HepG2 (cell line): ENCODE data around the gene RHOBTB3. TPM values are rescaled to one million over a fixed set of nuclear protein-coding genes. Genes with fewer than 3 reads are reported as not detected.

ENCODE experiments used
- ATAC-seq: fragments of 200-7000 bp; cut with Tn5 transposase; 3 replicates; pipeline ENCODE4 v1.9.1; 2020; ENCODE audit warnings: mild to moderate bottlenecking, moderate library complexity
- Bru-seq: library from RNA; stranded (reverse); fragments of 400-500 nt; gene quantifications from one replicate; lab custom pipeline; 2021; lab: Mats Ljungman, UMichigan
- BruChase-seq, 2 experiments: library from RNA; stranded (reverse); fragments of 400-500 nt; gene quantifications; one replicate each; lab custom pipeline; 2021; lab: Mats Ljungman, UMichigan
- BruUV-seq: library from RNA; stranded (reverse); fragments of 400-500 nt; replicated peaks from 2 replicates; lab custom pipeline; 2021; lab: Mats Ljungman, UMichigan
- CTCF ChIA-PET: fragments of 300-600 bp; formaldehyde crosslinking; extraction: SDS; loops from one replicate; lab custom pipeline; 2021; ENCODE audit warnings: low total read pairs, inconsistent platforms, low intra/inter-chr PET ratio; lab: Yijun Ruan, JAX
- POLR2A ChIA-PET: fragments of 350-600 bp; sonication (Branson Sonifier 250); formaldehyde crosslinking; loops from one replicate; lab custom pipeline; 2020; ENCODE audit warnings: antibody characterized with exemption, inconsistent platforms; lab: Yijun Ruan, JAX
- DNase-seq: peaks from one replicate; pipeline ENCODE4 v3.0.0-alpha.2; 2015; ENCODE audit warnings: low spot score
- FAIRE-seq: peaks from 3 replicates; lab custom pipeline; 2011; peaks lifted over from hg19 to GRCh38; lab: Jason Lieb, UNC
- H2AFZ ChIP-seq: one replicate; pipeline ENCODE4 v1.6.1; 2011; ENCODE audit warnings: low read length, inconsistent platforms
- H3K27ac ChIP-seq: fragments of 300-600 bp; 3 replicates; pipeline ENCODE4 v1.8.0; 2011; ENCODE audit warnings: mixed run types, mild to moderate bottlenecking, mixed read lengths, low read length, inconsistent platforms; ENCODE audit not compliant: insufficient read depth; ENCODE audit errors: extremely low read length
- H3K27me3 ChIP-seq, 2 experiments: fragments of 200-600 bp in 1 of 2; 2 replicates in 1 of 2; 3 replicates in 1 of 2; pipeline versions ENCODE4 v1.6.0 to v1.8.0; 2011; ENCODE audit warnings: low read length in 2 of 2, mild to moderate bottlenecking in 2 of 2, moderate library complexity in 2 of 2, inconsistent platforms in 1 of 2; ENCODE audit not compliant: insufficient read depth in 2 of 2, control insufficient read depth in 1 of 2
- H3K36me3 ChIP-seq, 2 experiments: fragments of 200-600 bp in 1 of 2; replicated peaks in 1 of 2; 2 replicates in 1 of 2; 3 replicates in 1 of 2; pipeline versions ENCODE4 v1.5.1 to v1.8.0; 2011; ENCODE audit warnings: low read length in 2 of 2, inconsistent platforms in 1 of 2; ENCODE audit not compliant: insufficient read depth in 2 of 2, control insufficient read depth in 1 of 2
- H3K4me1 ChIP-seq: 2 replicates; pipeline ENCODE4 v1.5.1; 2012; ENCODE audit warnings: low read length, inconsistent platforms; ENCODE audit not compliant: insufficient read depth
- H3K4me2 ChIP-seq: 2 replicates; pipeline ENCODE4 v1.6.0; 2011; ENCODE audit warnings: low read depth, low read length, inconsistent platforms
- H3K4me3 ChIP-seq, 3 experiments: fragments of 200-600 bp in 1 of 3; sonication (generic), shearing (Covaris generic) in 1 of 3; replicated peaks in 1 of 3; 2 replicates each; pipeline ENCODE4 v1.5.1; 2011 to 2016; ENCODE audit warnings: low read length in 3 of 3, inconsistent platforms in 2 of 3, low read depth in 2 of 3, mild to moderate bottlenecking in 2 of 3, control low read depth in 1 of 3, mixed read lengths in 1 of 3; ENCODE audit not compliant: insufficient read depth in 1 of 3
- H3K79me2 ChIP-seq: one replicate; pipeline ENCODE4 v1.6.1; 2011; ENCODE audit warnings: low read length, inconsistent platforms; ENCODE audit not compliant: insufficient read depth
- H3K9ac ChIP-seq: 2 replicates; pipeline ENCODE4 v1.6.0; 2011; ENCODE audit warnings: mild to moderate bottlenecking, low read depth, low read length, inconsistent platforms; ENCODE audit not compliant: insufficient read depth
- H3K9me3 ChIP-seq: 2 replicates; pipeline ENCODE4 v1.5.1; 2012; ENCODE audit warnings: mild to moderate bottlenecking, low read length
- H4K20me1 ChIP-seq: 2 replicates; pipeline ENCODE4 v1.6.0; 2011; ENCODE audit warnings: inconsistent platforms, mild to moderate bottlenecking, low read length, moderate library complexity; ENCODE audit not compliant: insufficient read depth
- FOXK1 ChIP-seq: sonication (generic); formaldehyde crosslinking; IDR thresholded peaks from 2 replicates; pipeline ENCODE4 v1.4.0; 2020; ENCODE audit warnings: low read depth, missing genetic modification reagents, borderline replicate concordance
- IKZF5 ChIP-seq: IDR thresholded peaks from 2 replicates; pipeline ENCODE4 v1.6.1; 2018; ENCODE audit warnings: missing genetic modification reagents, mild to moderate bottlenecking, missing compliant biosample characterization
- SALL1 ChIP-seq: sonication (generic); formaldehyde crosslinking; IDR thresholded peaks from 2 replicates; pipeline ENCODE4 v1.8.0; 2022; ENCODE audit warnings: mild to moderate bottlenecking, missing genetic modification reagents
- TARDBP ChIP-seq: sonication (generic); formaldehyde crosslinking; IDR thresholded peaks from 2 replicates; pipeline ENCODE4 v1.8.0; 2022; ENCODE audit warnings: mild to moderate bottlenecking, missing genetic modification reagents
- TFAP4 ChIP-seq: sonication (generic); IDR thresholded peaks from 2 replicates; pipeline ENCODE4 v1.6.1; 2016; ENCODE audit warnings: low read depth, borderline replicate concordance
- XRCC5 ChIP-seq: fragments of 200-400 bp; formaldehyde crosslinking; optimal IDR thresholded peaks from 2 replicates; pipeline ENCODE3; 2017; ENCODE audit warnings: mild to moderate bottlenecking, low read length
- ZNF235 ChIP-seq: sonication (generic); formaldehyde crosslinking; IDR thresholded peaks from 2 replicates; pipeline ENCODE4 v1.8.1; 2023; ENCODE audit warnings: mild to moderate bottlenecking, missing genetic modification reagents, borderline replicate concordance
- ZNF281 ChIP-seq: sonication (generic); formaldehyde crosslinking; IDR thresholded peaks from 2 replicates; pipeline ENCODE4 v1.4.0; 2020; ENCODE audit warnings: missing genetic modification reagents, borderline replicate concordance
- ZNF44 ChIP-seq: sonication (generic); formaldehyde crosslinking; IDR thresholded peaks from 2 replicates; pipeline ENCODE4 v1.5.1; 2020; ENCODE audit warnings: mild to moderate bottlenecking, missing genetic modification reagents
- ZNF678 ChIP-seq: sonication (generic); formaldehyde crosslinking; IDR thresholded peaks from 2 replicates; pipeline ENCODE4 v1.4.0; 2020; ENCODE audit warnings: mild to moderate bottlenecking, missing genetic modification reagents
- ZNF788 ChIP-seq: sonication (generic); formaldehyde crosslinking; IDR thresholded peaks from 2 replicates; pipeline ENCODE4 v1.5.0; 2020; ENCODE audit warnings: mild to moderate bottlenecking, missing genetic modification reagents, borderline replicate concordance
- WGBS: methylation state at CpG from one replicate; pipeline ENCODE4 v1.1.6; 2017; ENCODE audit warnings: low lambda C conversion rate; 5-methylcytosine and 5-hydroxymethylcytosine counted together
- in situ Hi-C: cut with HindIII; loops from 2 replicates; pipeline ENCODE4 v1.10.0; 2017; ENCODE audit warnings: low pct_unique_long_range_greater_than_20kb; ENCODE audit not compliant: extremely low pct_ligation_motif_present
- intact Hi-C: fragments of 100-400 bp; cut with micrococcal nuclease; formaldehyde crosslinking; loops from one replicate; pipeline ENCODE4 v1.10.0; 2022; ENCODE audit not compliant: unreplicated experiment
- long read RNA-seq, 2 experiments: library from RNA in 1 of 2; library from polyadenylated mRNA in 1 of 2; stranded (forward) in 1 of 2; unstranded in 1 of 2; transcript quantifications; one replicate each; pipeline ENCODE4 v2.0.0, GENCODE V29; 2019 to 2022
- polyA minus RNA-seq, 3 experiments: library from RNA; depleted of rRNA, polyadenylated mRNA; stranded (reverse); fragments of >200 nt; gene quantifications; 2 replicates each; pipeline ENCODE4 v1.2.3, GENCODE V29; 2011; ENCODE audit warnings: low replicate concordance in 1 of 3
- polyA plus RNA-seq, 8 experiments: library from polyadenylated mRNA; depleted of rRNA in 3 of 8; stranded (reverse) in 7 of 8; unstranded in 1 of 8; fragments of >200 nt; fragmentation: Illumina TruSeq in 4 of 8; extraction: Trizol in 4 of 8; gene quantifications; 2 replicates each; pipeline versions ENCODE4 v1.2.1 to v1.2.3, GENCODE V29; 2011 to 2016; ENCODE audit warnings: low read depth in 4 of 8, missing spikeins in 1 of 8, mixed read lengths in 1 of 8; ENCODE audit not compliant: insufficient read depth in 1 of 8
- total RNA-seq, 5 experiments: library from RNA; depleted of rRNA; stranded (reverse); fragments of >200 nt; fragmentation: Illumina TruSeq; extraction: Trizol; gene quantifications; 2 replicates each; pipeline ENCODE4 v1.2.3, GENCODE V29; 2016; ENCODE audit warnings: low read depth in 1 of 5

Gene RHOBTB3
- total RNA-seq (2016; rRNA removed; fragmentation: Illumina TruSeq; extraction: Trizol): 35.4 and 39.6 TPM in 2 replicates
- 65.4 and 73.3 TPM in 2 replicates for total RNA-seq (2016; cell fraction: cytosol; rRNA removed; fragmentation: Illumina TruSeq; extraction: Trizol; ENCODE audit: low read depth)
- total RNA-seq (2016; cell fraction: insoluble cytoplasmic fraction; rRNA removed; fragmentation: Illumina TruSeq; extraction: Trizol): 34.8 and 35.7 TPM in 2 replicates
- total RNA-seq (2016; cell fraction: membrane; rRNA removed; fragmentation: Illumina TruSeq; extraction: Trizol): 29.2 and 34.2 TPM in 2 replicates
- total RNA-seq (2016; cell fraction: nucleus; rRNA removed; fragmentation: Illumina TruSeq; extraction: Trizol): 34.5 and 45.0 TPM in 2 replicates
- 27.8 and 31.6 TPM in 2 replicates for polyA plus RNA-seq (2011; rRNA removed)
- 33.5 and 37.5 TPM in 2 replicates for polyA plus RNA-seq (2011; cell fraction: cytosol; rRNA removed)
- polyA plus RNA-seq (2011; cell fraction: nucleus; rRNA removed): 28.1 and 35.6 TPM in 2 replicates
- polyA plus RNA-seq (2012): 16.2 and 20.3 TPM in 2 replicates
- 4.4 and 6.7 TPM in 2 replicates for polyA plus RNA-seq (2016; cell fraction: cytosol; fragmentation: Illumina TruSeq; extraction: Trizol; ENCODE audit: low read depth)
- polyA plus RNA-seq (2016; cell fraction: insoluble cytoplasmic fraction; fragmentation: Illumina TruSeq; extraction: Trizol; ENCODE audit: low read depth): 31.3 and 33.4 TPM in 2 replicates
- 11.0 and 11.2 TPM in 2 replicates for polyA plus RNA-seq (2016; cell fraction: membrane; fragmentation: Illumina TruSeq; extraction: Trizol; ENCODE audit: low read depth)
- 31.1 and 35.1 TPM in 2 replicates for polyA plus RNA-seq (2016; cell fraction: nucleus; fragmentation: Illumina TruSeq; extraction: Trizol; ENCODE audit: insufficient read depth, low read depth)
- 153 and 617 TPM in 2 replicates for polyA minus RNA-seq (2011; rRNA and poly(A)+ RNA removed; ENCODE audit: low replicate concordance)
- polyA minus RNA-seq (2011; cell fraction: cytosol; rRNA and poly(A)+ RNA removed): 64.8 and 73.2 TPM in 2 replicates
- polyA minus RNA-seq (2011; cell fraction: nucleus; rRNA and poly(A)+ RNA removed): 85.0 and 93.4 TPM in 2 replicates
- percentile 86 among the genes with signal in this experiment for Bru-seq, nascent RNA
- percentile 86 among the genes with signal in this experiment for BruChase-seq, experiment 1, labeled RNA remaining after a 6-hour chase
- percentile 81 among the genes with signal in this experiment for BruChase-seq, experiment 2, labeled RNA remaining after a 2-hour chase
- long read RNA-seq, experiment 1, full-length matches to known transcripts: 4 of 38 reads
- long read RNA-seq, experiment 1, partial matches to known transcripts: 27 of 38 reads
- long read RNA-seq, experiment 1, other reads (novel, unspliced or antisense): 7 of 38 reads
- long read RNA-seq, experiment 2, full-length matches to known transcripts: 1 of 44 reads
- long read RNA-seq, experiment 2, partial matches to known transcripts: 4 of 44 reads
- long read RNA-seq, experiment 2, other reads (novel, unspliced or antisense): 39 of 44 reads

GRCh38 chr5:95730730-95731570, at the start of gene RHOBTB3:
TSS of gene RHOBTB3 (plus strand) at chr5:95731336. CDS start at chr5:95731683, 347 bp downstream.
- Histone ChIP-seq H4K20me1 (no peaks in the 10 kb centered on the region), H3K4me1 (peaks cover 72% of the 10 kb centered on the region), H3K27ac (peak within 1 kb of the TSS; percentile 65), H2AFZ (peak within 1 kb of the TSS; percentile 38), H3K4me3 (peak within 1 kb of the TSS; percentile 80 to 93 (median 87)), H3K36me3 (no peaks in the 10 kb centered on the region), H3K9me3 (no peaks in the 10 kb centered on the region), H3K79me2 (peaks cover 3% of the 10 kb centered on the region), H3K4me2 (peak within 1 kb of the TSS; percentile 78), H3K9ac (peak within 1 kb of the TSS; percentile 66), H3K27me3 (no peaks in the 10 kb centered on the region)
- in situ Hi-C loops: no loop called here
- intact Hi-C loops: loop anchor here (1.0 to 5.0 kb wide), 3 partner anchors 28 to 84 kb away; partner anchors contain the start of gene RFESD
- 1% methylated on average over 13 of the region's 78 CpGs for WGBS
- TSS peak; percentile 75 for BruUV-seq
- DNase-seq (peak; percentile 79), ATAC-seq (peak; percentile 87), FAIRE-seq (no peak)
- ChIA-PET CTCF (no interaction called here), POLR2A (interaction anchor here (1.0 to 2.8 kb wide), 17 partner anchors 16 to 176 kb away, joined by 3 to 18 read pairs (median 5); partner anchors contain the start of genes ARSK, GLRX, RFESD and SKIC3)
- peak; percentile 78 for TF ChIP-seq ZNF281 (CRISPR knock-in tag)
- TF ChIP-seq IKZF5 (CRISPR knock-in tag): no peak
- TF ChIP-seq ZNF44: peak; percentile 71; the same call in 1 of the 2 replicates
- 0 out of 2 replicates have a peak, but pooled peaks have one; percentile 25 for TF ChIP-seq FOXK1 (CRISPR knock-in tag)
- no peak for TF ChIP-seq XRCC5
- TF ChIP-seq TARDBP (CRISPR knock-in tag): 0 out of 2 replicates have a peak, but pooled peaks have one; percentile 7
- TF ChIP-seq ZNF235 (CRISPR knock-in tag): 0 out of 2 replicates have a peak, but pooled peaks have one; percentile 29
- peak; percentile 91 for TF ChIP-seq TFAP4
- 0 out of 2 replicates have a peak, but pooled peaks have one; percentile 13 for TF ChIP-seq ZNF788 (CRISPR knock-in tag)
- peak; percentile 46; the same call in 1 of the 2 replicates for TF ChIP-seq ZNF678 (CRISPR knock-in tag)
- peak; percentile 59 for TF ChIP-seq SALL1 (CRISPR knock-in tag)
